PC-3 (cell line): ENCODE measurements around the gene MGAT5. TPM values are rescaled to one million over a fixed set of nuclear protein-coding genes. Genes with fewer than 3 reads are reported as not detected.

Experiments used
- ATAC-seq: fragments of 200-7000 bp; cut with Tn5 transposase; 2 replicates; pipeline ENCODE4 v1.9.1; 2020; ENCODE audit warnings: mild to moderate bottlenecking, moderate library complexity
- BruUV-seq: library from RNA; stranded (reverse); fragments of 400-500 nt; replicated peaks from 2 replicates; lab custom pipeline; 2021; lab: Mats Ljungman, UMichigan
- CTCF ChIA-PET: fragments of 300-600 bp; sonication (Branson Sonifier 250); formaldehyde crosslinking; loops from one replicate; lab custom pipeline; 2022; ENCODE audit warnings: antibody characterized with exemption; lab: Charles Lee
- POLR2A ChIA-PET: fragments of 300-600 bp; sonication (Branson Sonifier 250); formaldehyde crosslinking; loops from one replicate; lab custom pipeline; 2022; ENCODE audit warnings: antibody characterized with exemption; ENCODE audit not compliant: unreplicated experiment; lab: Charles Lee
- DNase-seq: peaks from one replicate; pipeline ENCODE4 v3.0.0-alpha.2; 2015
- H2AFZ ChIP-seq: fragments of 300-600 bp; sonication (generic); 2 replicates; pipeline ENCODE4 v1.6.0; 2016; ENCODE audit warnings: antibody characterized with exemption, low read length
- H3F3A ChIP-seq: fragments of 300-600 bp; sonication (generic); one replicate; pipeline ENCODE4 v1.6.0; 2017; ENCODE audit warnings: antibody characterized with exemption, low read length, control low read depth, mild to moderate bottlenecking; ENCODE audit not compliant: unreplicated experiment
- H3K27ac ChIP-seq: fragments of 300-600 bp; sonication (generic); 2 replicates; pipeline ENCODE4 v1.5.1; 2016; ENCODE audit warnings: mild to moderate bottlenecking, low read length
- H3K27me3 ChIP-seq: fragments of 300-600 bp; sonication (generic); 2 replicates; pipeline ENCODE4 v1.6.1; 2016; ENCODE audit warnings: low read length, mixed read lengths
- H3K36me3 ChIP-seq: fragments of 300-600 bp; sonication (generic); 2 replicates; pipeline ENCODE4 v1.6.1; 2016; ENCODE audit warnings: low read depth, mixed run types, low read length, mixed read lengths
- H3K4me1 ChIP-seq: fragments of 300-600 bp; sonication (generic); 2 replicates; pipeline ENCODE4 v1.5.1; 2016; ENCODE audit warnings: low read length; ENCODE audit not compliant: insufficient read depth
- H3K4me2 ChIP-seq: fragments of 300-600 bp; sonication (generic); 2 replicates; pipeline ENCODE4 v1.6.0; 2016; ENCODE audit warnings: low read length
- H3K4me3 ChIP-seq: fragments of 300-600 bp; sonication (generic); 2 replicates; pipeline ENCODE4 v1.5.1; 2016; ENCODE audit warnings: mild to moderate bottlenecking, low read length, mixed read lengths
- H3K79me2 ChIP-seq: fragments of 300-600 bp; sonication (generic); 2 replicates; pipeline ENCODE4 v1.6.1; 2017; ENCODE audit warnings: low read length, mixed read lengths
- H3K9ac ChIP-seq: fragments of 300-600 bp; sonication (generic); 2 replicates; pipeline ENCODE4 v1.6.0; 2016; ENCODE audit warnings: mild to moderate bottlenecking, low read length
- H3K9me2 ChIP-seq: fragments of 300-600 bp; sonication (generic); replicated peaks from 2 replicates; pipeline ENCODE4 v1.6.1; 2016; ENCODE audit warnings: mixed run types, low read length, mixed read lengths
- H3K9me3 ChIP-seq: fragments of 300-600 bp; sonication (generic); 2 replicates; pipeline ENCODE4 v1.6.1; 2016; ENCODE audit warnings: low read length, mixed read lengths
- H4K20me1 ChIP-seq: fragments of 300-600 bp; sonication (generic); 2 replicates; pipeline ENCODE4 v1.6.1; 2016; ENCODE audit warnings: low read length, mixed read lengths
- EZH2 ChIP-seq: fragments of 300-600 bp; sonication (generic); IDR thresholded peaks from one replicate; pipeline ENCODE4 v1.6.1; 2017; ENCODE audit warnings: antibody characterized with exemption, mild to moderate bottlenecking, low read length; ENCODE audit not compliant: unreplicated experiment
- EZH2phosphoT487 ChIP-seq: fragments of 300-600 bp; sonication (generic); IDR thresholded peaks from 2 replicates; pipeline ENCODE4 v1.6.1; 2018; ENCODE audit warnings: mild to moderate bottlenecking, antibody characterized with exemption, low read length, borderline replicate concordance
- intact Hi-C: fragments of 100-400 bp; cut with micrococcal nuclease; formaldehyde crosslinking; loops from 2 replicates; pipeline ENCODE4 v1.9.0; 2023
- total RNA-seq: library from RNA; depleted of rRNA; stranded (reverse); fragments of >200 nt; gene quantifications from 2 replicates; pipeline ENCODE4 v1.2.3, GENCODE V29; 2014
- TF ChIP-seq, protein P1 (sequence below): fragments of 300-600 bp; sonication (generic); conservative IDR thresholded peaks from 2 replicates; pipeline ENCODE4 v1.5.1; 2017; ENCODE audit warnings: antibody characterized with exemption, low read depth, mild to moderate bottlenecking, low read length

The MGAT5 gene
- total RNA-seq, 1 experiment from 2014 or later: 33.8 TPM

DNA sequence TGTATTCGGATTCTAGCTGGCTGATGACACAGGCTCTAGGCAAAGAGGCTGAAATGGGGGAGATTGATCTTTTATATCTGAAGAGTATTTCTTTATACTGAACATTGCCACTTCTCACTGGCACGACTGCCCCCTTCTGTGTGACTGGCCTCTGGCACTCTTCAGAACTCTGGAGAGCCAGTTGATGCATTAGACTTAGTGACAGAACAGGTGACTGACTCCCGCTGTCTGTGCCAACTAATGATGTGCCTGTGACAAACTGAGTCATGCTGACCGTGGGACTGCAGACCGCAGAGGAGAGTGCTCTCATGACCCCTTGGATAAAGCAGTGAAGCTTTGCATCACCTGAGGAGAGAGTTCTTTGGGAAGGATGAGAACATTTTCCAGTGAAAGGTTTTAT is 14.4 kb downstream of the MGAT5 start:
- intact Hi-C loops: no loop called here
- POLR2A ChIA-PET: no interaction called here
- DNase-seq (peak; percentile 57), ATAC-seq (peak; percentile 46)
- Histone ChIP-seq H3F3A (no peaks in the 10 kb centered on the region), H4K20me1 (0 out of 2 replicates have a peak, but pooled peaks cover 10% of the 10 kb centered on the region), H3K9ac (no peak overlapping the region), H3K79me2 (no peaks in the 10 kb centered on the region), H3K4me2 (no peak overlapping the region), H3K27ac (no peak overlapping the region), H3K36me3 (0 out of 2 replicates have a peak, but pooled peaks cover 7% of the 10 kb centered on the region), H3K27me3 (no peaks in the 10 kb centered on the region), H2AFZ (no peak overlapping the region), H3K4me3 (no peak overlapping the region), H3K9me3 (no peaks in the 10 kb centered on the region), H3K4me1 (no peaks in the 10 kb centered on the region), H3K9me2 (no peaks in the 10 kb centered on the region)
- BruUV-seq: no TSS peak
- TF ChIP-seq EZH2phosphoT487 (no peak), EZH2 (no peak)
- TF ChIP-seq, protein P1, sequence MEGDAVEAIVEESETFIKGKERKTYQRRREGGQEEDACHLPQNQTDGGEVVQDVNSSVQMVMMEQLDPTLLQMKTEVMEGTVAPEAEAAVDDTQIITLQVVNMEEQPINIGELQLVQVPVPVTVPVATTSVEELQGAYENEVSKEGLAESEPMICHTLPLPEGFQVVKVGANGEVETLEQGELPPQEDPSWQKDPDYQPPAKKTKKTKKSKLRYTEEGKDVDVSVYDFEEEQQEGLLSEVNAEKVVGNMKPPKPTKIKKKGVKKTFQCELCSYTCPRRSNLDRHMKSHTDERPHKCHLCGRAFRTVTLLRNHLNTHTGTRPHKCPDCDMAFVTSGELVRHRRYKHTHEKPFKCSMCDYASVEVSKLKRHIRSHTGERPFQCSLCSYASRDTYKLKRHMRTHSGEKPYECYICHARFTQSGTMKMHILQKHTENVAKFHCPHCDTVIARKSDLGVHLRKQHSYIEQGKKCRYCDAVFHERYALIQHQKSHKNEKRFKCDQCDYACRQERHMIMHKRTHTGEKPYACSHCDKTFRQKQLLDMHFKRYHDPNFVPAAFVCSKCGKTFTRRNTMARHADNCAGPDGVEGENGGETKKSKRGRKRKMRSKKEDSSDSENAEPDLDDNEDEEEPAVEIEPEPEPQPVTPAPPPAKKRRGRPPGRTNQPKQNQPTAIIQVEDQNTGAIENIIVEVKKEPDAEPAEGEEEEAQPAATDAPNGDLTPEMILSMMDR: no peak; the same call in 1 of the 2 replicates
- CTCF ChIA-PET: no interaction called here

DNA sequence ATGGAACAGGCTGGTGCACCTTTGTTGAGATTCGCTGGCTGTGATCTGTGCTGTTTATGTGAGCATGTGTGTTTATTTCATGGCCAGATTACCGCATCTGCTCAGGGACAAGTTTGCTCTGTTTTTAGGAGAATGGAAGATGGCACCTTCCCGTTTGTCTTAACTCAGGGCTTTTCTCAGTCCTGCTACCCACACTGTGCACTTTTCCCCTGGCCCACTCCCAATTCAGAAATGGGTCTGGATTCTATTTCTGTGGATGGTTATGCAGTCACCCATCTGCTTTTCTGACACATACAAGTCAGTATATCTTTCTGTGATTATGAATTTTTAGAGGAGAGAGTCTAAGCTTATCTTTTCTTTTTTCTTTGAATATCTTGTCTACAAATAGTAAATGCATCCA is 15.4 kb downstream of the MGAT5 start:
- no peaks in the 10 kb centered on the region for H3K9me2 ChIP-seq
- intact Hi-C loops: no loop called here

More for the DNA sequence above, 15.4 kb downstream of the MGAT5 start:
- H3K27me3 ChIP-seq: no peaks in the 10 kb centered on the region
- no peaks in the 10 kb centered on the region for H3K79me2 ChIP-seq
- H3K9me3 ChIP-seq: no peaks in the 10 kb centered on the region
- ATAC-seq (no peak), DNase-seq (no peak)
- H3K4me3 ChIP-seq: no peak overlapping the region
- H4K20me1 ChIP-seq: 0 out of 2 replicates have a peak, but pooled peaks cover 10% of the 10 kb centered on the region
- 0 out of 2 replicates have a peak, but pooled peaks cover 7% of the 10 kb centered on the region for H3K36me3 ChIP-seq
- TF ChIP-seq EZH2phosphoT487 (no peak), EZH2 (no peak)
- TF ChIP-seq, protein P1: no peak
- ChIA-PET POLR2A (no interaction called here), CTCF (no interaction called here)
- H3K4me2 ChIP-seq: no peak overlapping the region
- no peaks in the 10 kb centered on the region for H3F3A ChIP-seq
- BruUV-seq: no TSS peak
- no peaks in the 10 kb centered on the region for H3K4me1 ChIP-seq
- H3K27ac ChIP-seq: no peak overlapping the region
- H3K9ac ChIP-seq: no peak overlapping the region
- H2AFZ ChIP-seq: no peak overlapping the region
